ENCODE measurements around the gene FARS2. TPM values are rescaled to one million over a fixed set of nuclear protein-coding genes. Genes with fewer than 3 reads are reported as not detected.

Gene FARS2
- total and polyA plus RNA-seq, 4 donors = 9.2 to 31.4 (median 19.4) TPM

- Histone ChIP-seq H3K27ac (ENCODE audit: low read depth in 1 of 2, low read length in 1 of 2) (no peak overlapping the region), H3K4me1 (ENCODE audit: control insufficient read depth in 5 of 5, insufficient read depth in 5 of 5, low read length in 5 of 5) (no peaks in the 10 kb centered on the region), H3K9ac (ENCODE audit: insufficient read depth in 1 of 2, low read length in 2 of 2) (no peak overlapping the region), H3K4me3 (no peak overlapping the region), H3K9me3 (ENCODE audit: control insufficient read depth in 4 of 4, insufficient read depth in 3 of 4, low read length in 3 of 4) (no peaks in the 10 kb centered on the region), H3K36me3 (ENCODE audit: control insufficient read depth in 4 of 4, insufficient read depth in 4 of 4, low read length in 4 of 4) (no peaks in the 10 kb centered on the region), H3K27me3 (ENCODE audit: control insufficient read depth in 3 of 3, insufficient read depth in 3 of 3, low read length in 2 of 3) (no peaks in the 10 kb centered on the region)
- WGBS, 2 donors = 92 to 94% methylated on average over 4 of the region's 4 CpGs
- DNase-seq (no peak), ATAC-seq (ENCODE audit: insufficient read depth, low FRiP score) (no peak)
- TF ChIP-seq CTCF (IDR thresholded peaks at IDR 0.05; ENCODE audit: control extremely low read depth, extremely low read depth) = no peak
Observed at GRCh38 chr6:5663259-5663658, 401.9 kb downstream of the FARS2 start.

- no peak for ATAC-seq (ENCODE audit: insufficient read depth, low FRiP score)
- no peak overlapping the region for H3K4me3 ChIP-seq
- DNase-seq = no peak
- no peaks in the 10 kb centered on the region for H3K36me3 ChIP-seq (ENCODE audit: control insufficient read depth in 4 of 4, insufficient read depth in 4 of 4, low read length in 4 of 4)
- no peaks in the 10 kb centered on the region for H3K9me3 ChIP-seq (ENCODE audit: control insufficient read depth in 4 of 4, insufficient read depth in 3 of 4, low read length in 3 of 4)
- no peak overlapping the region for H3K27ac ChIP-seq (ENCODE audit: low read depth in 1 of 2, low read length in 1 of 2)
- no peak for TF ChIP-seq CTCF (IDR thresholded peaks at IDR 0.05; ENCODE audit: control extremely low read depth, extremely low read depth)
- H3K9ac ChIP-seq (ENCODE audit: insufficient read depth in 1 of 2, low read length in 2 of 2) = no peak overlapping the region
- no peaks in the 10 kb centered on the region for H3K27me3 ChIP-seq (ENCODE audit: control insufficient read depth in 3 of 3, insufficient read depth in 3 of 3, low read length in 2 of 3)
- WGBS, 2 donors = 91 to 100% methylated on average over 2 of the region's 2 CpGs
- no peaks in the 10 kb centered on the region for H3K4me1 ChIP-seq (ENCODE audit: control insufficient read depth in 5 of 5, insufficient read depth in 5 of 5, low read length in 5 of 5)
Observed at GRCh38 chr6:5663739-5664138, 402.4 kb downstream of the FARS2 start.

- H3K36me3 ChIP-seq (ENCODE audit: control insufficient read depth in 4 of 4, insufficient read depth in 4 of 4, low read length in 4 of 4) = no peaks in the 10 kb centered on the region
- DNase-seq (no peak), ATAC-seq (ENCODE audit: insufficient read depth, low FRiP score) (no peak)
- H3K9ac ChIP-seq (ENCODE audit: insufficient read depth in 1 of 2, low read length in 2 of 2) = no peak overlapping the region
- H3K4me1 ChIP-seq (ENCODE audit: control insufficient read depth in 5 of 5, insufficient read depth in 5 of 5, low read length in 5 of 5) = no peaks in the 10 kb centered on the region
- H3K27me3 ChIP-seq (ENCODE audit: control insufficient read depth in 3 of 3, insufficient read depth in 3 of 3, low read length in 2 of 3) = no peaks in the 10 kb centered on the region
- no peak overlapping the region for H3K4me3 ChIP-seq
- 87 to 92% methylated on average over 3 of the region's 3 CpGs for WGBS, 2 donors
- no peak overlapping the region for H3K27ac ChIP-seq (ENCODE audit: low read depth in 1 of 2, low read length in 1 of 2)
- no peak for TF ChIP-seq CTCF (IDR thresholded peaks at IDR 0.05; ENCODE audit: control extremely low read depth, extremely low read depth)
- H3K9me3 ChIP-seq (ENCODE audit: control insufficient read depth in 4 of 4, insufficient read depth in 3 of 4, low read length in 3 of 4) = no peaks in the 10 kb centered on the region
Observed at GRCh38 chr6:5664149-5664548, 402.8 kb downstream of the FARS2 start.

GRCh38 chr6:5665173-5665572, 403.9 kb downstream of the FARS2 start:
- H3K4me1 ChIP-seq (ENCODE audit: control insufficient read depth in 5 of 5, insufficient read depth in 5 of 5, low read length in 5 of 5) = peaks cover 0 to 2% (median 0%) of the 10 kb centered on the region in 5 donors
- H3K36me3 ChIP-seq (ENCODE audit: control insufficient read depth in 4 of 4, insufficient read depth in 4 of 4, low read length in 4 of 4) = no peaks in the 10 kb centered on the region
- WGBS, 2 donors = 88 to 91% methylated on average over 8 of the region's 8 CpGs
- no peak overlapping the region for H3K9ac ChIP-seq (ENCODE audit: insufficient read depth in 1 of 2, low read length in 2 of 2)
- H3K27ac ChIP-seq (ENCODE audit: low read depth in 1 of 2, low read length in 1 of 2) = no peak overlapping the region
- DNase-seq (no peak), ATAC-seq (ENCODE audit: insufficient read depth, low FRiP score) (no peak)
- H3K4me3 ChIP-seq = no peak overlapping the region
- no peaks in the 10 kb centered on the region for H3K9me3 ChIP-seq (ENCODE audit: control insufficient read depth in 4 of 4, insufficient read depth in 3 of 4, low read length in 3 of 4)
- no peak for TF ChIP-seq CTCF (IDR thresholded peaks at IDR 0.05; ENCODE audit: control extremely low read depth, extremely low read depth)
- H3K27me3 ChIP-seq (ENCODE audit: control insufficient read depth in 3 of 3, insufficient read depth in 3 of 3, low read length in 2 of 3) = no peaks in the 10 kb centered on the region
